H4 (cell line): ENCODE results near the gene FCRL5. TPM values are rescaled to one million over a fixed set of nuclear protein-coding genes. Genes with fewer than 3 reads are reported as not detected.
"Not testable (repeated sequence)": the region's sequence is repeated elsewhere in the genome, so short reads cannot be mapped to it uniquely, and the experiment has no call there.

ENCODE experiments used
- DNase-seq: peaks from one replicate; pipeline ENCODE4 v3.0.0-alpha.2; 2015; ENCODE audit warnings: low spot score
- total RNA-seq: library from RNA; depleted of rRNA; stranded (reverse); fragments of >200 nt; shearing (Covaris generic); gene quantifications from 2 replicates; pipeline ENCODE4 v1.2.3, GENCODE V29; 2014; rRNA removed

The FCRL5 gene
- total RNA-seq, 1 experiment from 2014 or later, result not detected

- DNase-seq, result no peak
These were observed 64.8 kb downstream of the FCRL5 start for GRCh38 chr1:157487504-157487903.

- DNase-seq, result no peak
These were observed 65.2 kb downstream of the FCRL5 start for GRCh38 chr1:157487096-157487495.

- not testable (repeated sequence) for DNase-seq
These were observed 65.9 kb downstream of the FCRL5 start for GRCh38 chr1:157486400-157486799.

GRCh38 chr1:157485793-157486192 is 66.5 kb downstream of the FCRL5 start:
- DNase-seq, result no peak

- DNase-seq, result no peak
These were observed 67.7 kb downstream of the FCRL5 start for GRCh38 chr1:157484573-157484972.

GRCh38 chr1:157483635-157484034 is 68.7 kb downstream of the FCRL5 start:
- DNase-seq, result no peak

GRCh38 chr1:157482717-157483116 is 69.6 kb downstream of the FCRL5 start:
- no peak for DNase-seq

- no peak for DNase-seq
These were observed 70.1 kb downstream of the FCRL5 start for GRCh38 chr1:157482174-157482573.

- no peak for DNase-seq
These were observed 74.3 kb downstream of the FCRL5 start for GRCh38 chr1:157478030-157478429.

- no peak for DNase-seq
These were observed 74.9 kb downstream of the FCRL5 start for GRCh38 chr1:157477419-157477818.

- DNase-seq, result no peak
These were observed 79.4 kb downstream of the FCRL5 start for GRCh38 chr1:157472959-157473358.

- no peak for DNase-seq
These were observed 80.1 kb downstream of the FCRL5 start for GRCh38 chr1:157472056-157472701.

GRCh38 chr1:157471531-157471930 is 80.8 kb downstream of the FCRL5 start:
- DNase-seq, result no peak

- DNase-seq, result no peak
These were observed 82.3 kb downstream of the FCRL5 start for GRCh38 chr1:157469752-157470675.

GRCh38 chr1:157469300-157469699 is 83.0 kb downstream of the FCRL5 start:
- DNase-seq, result no peak

GRCh38 chr1:157466011-157466410 is 86.3 kb downstream of the FCRL5 start:
- no peak for DNase-seq

Other genes with a start within 250 kb of the FCRL5 start
- gene FCRL4, start 45.6 kb upstream of the FCRL5 start, total RNA-seq, result not detected in 2 replicates
- gene FCRL3, start 148.3 kb upstream of the FCRL5 start, total RNA-seq, result not detected in 2 replicates
- gene FCRL2, start 224.6 kb upstream of the FCRL5 start, total RNA-seq, result not detected in 2 replicates